Vagina (tissue), 2 donors: Measurements from ENCODE around the gene MYO10. TPM values are rescaled to one million over a fixed set of nuclear protein-coding genes. Genes with fewer than 3 reads are reported as not detected.

ENCODE experiments used
- DNase-seq, 2 donors: peaks; one replicate each; pipeline ENCODE4 v3.0.0-alpha.2; 2017; ENCODE audit errors: extremely low spot score in 2 of 2
- H3K27ac ChIP-seq: fragments of 200-600 bp; sonication (generic); one replicate; pipeline ENCODE4 v1.5.1; 2019
- H3K27me3 ChIP-seq: fragments of 200-600 bp; sonication (generic); one replicate; pipeline ENCODE4 v1.5.1; 2019
- H3K36me3 ChIP-seq, 2 donors: fragments of 200-600 bp; sonication (generic); one replicate each; pipeline ENCODE4 v1.5.1; 2017 to 2019
- H3K4me1 ChIP-seq: fragments of 200-600 bp; sonication (generic); one replicate; pipeline ENCODE4 v1.5.1; 2019
- H3K4me3 ChIP-seq, 2 donors: fragments of 200-600 bp; sonication (generic); 1 replicate in 1 of 2; 2 replicates in 1 of 2; pipeline ENCODE4 v1.5.1; 2016 to 2019
- H3K9me3 ChIP-seq: fragments of 200-600 bp; sonication (generic); one replicate; pipeline ENCODE4 v1.5.1; 2019
- CTCF ChIP-seq, 3 experiments: fragments of 450-650 bp in 2 of 3; fragments of 200-600 bp in 1 of 3; sonication (generic) in 1 of 3; IDR thresholded peaks; one replicate each; pipeline ENCODE4 v1.5.1; 2017 to 2019; ENCODE audit warnings: antibody characterized with exemption in 3 of 3, mild to moderate bottlenecking in 2 of 3, moderate library complexity in 2 of 3
- POLR2A ChIP-seq, 2 donors: fragments of 450-650 bp; IDR thresholded peaks; one replicate each; pipeline ENCODE4 v1.6.1; 2017; ENCODE audit warnings: antibody characterized with exemption in 2 of 2, mild to moderate bottlenecking in 2 of 2, moderate library complexity in 2 of 2
- POLR2AphosphoS5 ChIP-seq, 2 donors: sonication (generic); formaldehyde crosslinking; IDR thresholded peaks; one replicate each; pipeline ENCODE4 v1.9.0; 2017; ENCODE audit warnings: antibody characterized with exemption in 2 of 2, mild to moderate bottlenecking in 2 of 2, low read depth in 1 of 2; ENCODE audit not compliant: insufficient read depth in 1 of 2
- intact Hi-C: fragments of 100-400 bp; cut with DNase I; formaldehyde crosslinking; loops from one replicate; pipeline ENCODE4 v1.15.1; 2023
- total RNA-seq: library from RNA; depleted of rRNA; stranded (reverse); fragments of >200 nt; gene quantifications from one replicate; pipeline ENCODE4 v1.2.3, GENCODE V29; 2016

The MYO10 gene
- total RNA-seq, 1 donor from 2014 or later, result 22.1 TPM

- DNase-seq, result no peak
- intact Hi-C loops, result no loop called here
- TF ChIP-seq POLR2A (IDR thresholded peaks at IDR 0.05) (no peak), CTCF (IDR thresholded peaks at IDR 0.05) (no peak), POLR2AphosphoS5 (IDR thresholded peaks at IDR 0.05; ENCODE audit: insufficient read depth in 1 of 2, low read depth in 1 of 2) (no peak)
- Histone ChIP-seq H3K4me3 (no peak overlapping the region), H3K27me3 (no peaks in the 10 kb centered on the region), H3K36me3 (no peaks in the 10 kb centered on the region), H3K27ac (no peak overlapping the region), H3K9me3 (no peaks in the 10 kb centered on the region), H3K4me1 (peaks cover 12% of the 10 kb centered on the region)
Observed at GRCh38 chr5:16852251-16853005, 83.7 kb downstream of the MYO10 start.

GRCh38 chr5:16849775-16850174 lies 86.3 kb downstream of the MYO10 start:
- no peak for TF ChIP-seq POLR2AphosphoS5 (IDR thresholded peaks at IDR 0.05; ENCODE audit: insufficient read depth in 1 of 2, low read depth in 1 of 2)
- no peak for TF ChIP-seq POLR2A (IDR thresholded peaks at IDR 0.05)
- TF ChIP-seq CTCF (IDR thresholded peaks at IDR 0.05), result no peak
- no peak overlapping the region for H3K27ac ChIP-seq
- DNase-seq, result no peak
- H3K36me3 ChIP-seq, result no peaks in the 10 kb centered on the region
- no peaks in the 10 kb centered on the region for H3K27me3 ChIP-seq
- no peaks in the 10 kb centered on the region for H3K9me3 ChIP-seq
- intact Hi-C loops, result no loop called here
- peaks cover under 1% of the 10 kb centered on the region for H3K4me1 ChIP-seq
- H3K4me3 ChIP-seq, result no peak overlapping the region

- intact Hi-C loops, result no loop called here
- no peak overlapping the region for H3K4me3 ChIP-seq
Observed at GRCh38 chr5:16849181-16849580, 86.9 kb downstream of the MYO10 start.

GRCh38 chr5:16844952-16845351 lies 91.1 kb downstream of the MYO10 start:
- Histone ChIP-seq H3K4me3 (no peak overlapping the region), H3K27me3 (no peaks in the 10 kb centered on the region), H3K27ac (no peak overlapping the region), H3K36me3 (no peaks in the 10 kb centered on the region), H3K4me1 (peaks cover 27% of the 10 kb centered on the region), H3K9me3 (no peaks in the 10 kb centered on the region)
- DNase-seq, result no peak
- intact Hi-C loops, result no loop called here
- TF ChIP-seq CTCF (IDR thresholded peaks at IDR 0.05), result no peak
- no peak for TF ChIP-seq POLR2AphosphoS5 (IDR thresholded peaks at IDR 0.05; ENCODE audit: insufficient read depth in 1 of 2, low read depth in 1 of 2)
- TF ChIP-seq POLR2A (IDR thresholded peaks at IDR 0.05), result no peak

More at GRCh38 chr5:16849181-16849580, 86.9 kb downstream of the MYO10 start:
- H3K27me3 ChIP-seq, result no peaks in the 10 kb centered on the region
- no peak for DNase-seq
- H3K4me1 ChIP-seq, result no peaks in the 10 kb centered on the region
- no peak overlapping the region for H3K27ac ChIP-seq
- no peaks in the 10 kb centered on the region for H3K9me3 ChIP-seq
- no peak for TF ChIP-seq CTCF (IDR thresholded peaks at IDR 0.05)
- no peak for TF ChIP-seq POLR2AphosphoS5 (IDR thresholded peaks at IDR 0.05; ENCODE audit: insufficient read depth in 1 of 2, low read depth in 1 of 2)
- H3K36me3 ChIP-seq, result no peaks in the 10 kb centered on the region

- no peak overlapping the region for H3K27ac ChIP-seq
- intact Hi-C loops, result no loop called here
- H3K4me3 ChIP-seq, result no peak overlapping the region
- no peak for DNase-seq
- no peaks in the 10 kb centered on the region for H3K9me3 ChIP-seq
- no peaks in the 10 kb centered on the region for H3K36me3 ChIP-seq
- H3K4me1 ChIP-seq, result peaks cover 27% of the 10 kb centered on the region
- TF ChIP-seq CTCF (IDR thresholded peaks at IDR 0.05) (no peak), POLR2AphosphoS5 (IDR thresholded peaks at IDR 0.05; ENCODE audit: insufficient read depth in 1 of 2, low read depth in 1 of 2) (no peak), POLR2A (IDR thresholded peaks at IDR 0.05) (no peak)
- H3K27me3 ChIP-seq, result no peaks in the 10 kb centered on the region
Observed at GRCh38 chr5:16842896-16843295, 93.2 kb downstream of the MYO10 start.
